ENCODE measurements around the gene AGGF1.

DNA sequence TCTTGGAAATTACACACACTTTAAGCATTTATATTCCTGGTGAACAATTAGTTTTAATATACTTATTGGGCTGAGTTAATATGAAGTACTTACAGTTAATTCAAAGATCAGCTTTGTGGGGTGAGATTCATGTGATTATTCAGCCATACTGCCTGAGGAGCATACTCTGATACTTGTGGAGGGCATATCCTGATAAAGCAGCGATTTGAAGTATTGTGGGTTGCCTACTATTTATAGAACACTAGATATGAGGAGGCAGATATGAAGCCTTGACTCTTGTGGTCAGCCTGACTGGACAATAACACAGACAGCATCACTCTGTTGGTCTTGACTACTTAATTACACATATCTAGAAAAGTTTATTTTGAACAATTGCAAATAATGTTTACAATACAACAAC is 27.0 kb upstream of the AGGF1 start:
- TF ChIP-seq, protein P1, sequence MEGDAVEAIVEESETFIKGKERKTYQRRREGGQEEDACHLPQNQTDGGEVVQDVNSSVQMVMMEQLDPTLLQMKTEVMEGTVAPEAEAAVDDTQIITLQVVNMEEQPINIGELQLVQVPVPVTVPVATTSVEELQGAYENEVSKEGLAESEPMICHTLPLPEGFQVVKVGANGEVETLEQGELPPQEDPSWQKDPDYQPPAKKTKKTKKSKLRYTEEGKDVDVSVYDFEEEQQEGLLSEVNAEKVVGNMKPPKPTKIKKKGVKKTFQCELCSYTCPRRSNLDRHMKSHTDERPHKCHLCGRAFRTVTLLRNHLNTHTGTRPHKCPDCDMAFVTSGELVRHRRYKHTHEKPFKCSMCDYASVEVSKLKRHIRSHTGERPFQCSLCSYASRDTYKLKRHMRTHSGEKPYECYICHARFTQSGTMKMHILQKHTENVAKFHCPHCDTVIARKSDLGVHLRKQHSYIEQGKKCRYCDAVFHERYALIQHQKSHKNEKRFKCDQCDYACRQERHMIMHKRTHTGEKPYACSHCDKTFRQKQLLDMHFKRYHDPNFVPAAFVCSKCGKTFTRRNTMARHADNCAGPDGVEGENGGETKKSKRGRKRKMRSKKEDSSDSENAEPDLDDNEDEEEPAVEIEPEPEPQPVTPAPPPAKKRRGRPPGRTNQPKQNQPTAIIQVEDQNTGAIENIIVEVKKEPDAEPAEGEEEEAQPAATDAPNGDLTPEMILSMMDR (IDR thresholded peaks at IDR 0.05): no peak
- TF ChIP-seq POLR2A (IDR thresholded peaks at IDR 0.05): no peak

Data from adrenal gland (tissue), 5 donors.